ENCODE measurements around the gene MSX2. TPM values are rescaled to one million over a fixed set of nuclear protein-coding genes. Genes with fewer than 3 reads are reported as not detected.

The MSX2 gene
- polyA plus RNA-seq, 1 of the 3 experiments (the other 2 are of a cell fraction) = 5.8 TPM

DNA sequence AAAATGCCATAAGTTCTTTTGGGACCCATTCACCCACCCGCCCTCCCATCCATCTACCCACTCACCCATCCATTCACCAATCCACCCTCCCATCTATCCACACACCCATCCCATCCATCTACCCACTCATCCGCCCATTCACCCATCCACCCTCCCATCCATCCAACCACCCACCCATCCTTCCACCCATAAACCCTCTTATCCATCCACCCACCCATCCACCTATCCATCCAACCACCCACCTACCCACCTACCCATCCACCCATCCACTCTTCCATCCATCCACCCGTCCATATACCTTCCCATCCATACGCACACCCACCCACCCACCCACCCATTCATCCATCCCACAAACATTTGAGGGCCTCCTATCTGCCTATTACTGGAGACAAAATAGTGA lies 43.3 kb downstream of the MSX2 start:
- Histone ChIP-seq H3K4me2 (no peak overlapping the region), H3K4me3 (ENCODE audit: low read depth in 2 of 2, low read length in 1 of 2) (no peak overlapping the region), H3K4me1 (ENCODE audit: control insufficient read depth in 1 of 2, insufficient read depth in 2 of 2, low read depth in 1 of 2, low read length in 1 of 2) (no peaks in the 10 kb centered on the region), H3K27me3 (ENCODE audit: insufficient read depth) (no peaks in the 10 kb centered on the region), H2AFZ (ENCODE audit: low read depth) (no peak overlapping the region), H3K79me2 (ENCODE audit: insufficient read depth) (no peaks in the 10 kb centered on the region), H3K27ac (ENCODE audit: low read depth in 2 of 2, low read length in 1 of 2) (no peak overlapping the region), H3K9ac (no peak overlapping the region), H3F3A (replicated peaks; ENCODE audit: insufficient read depth) (no peaks in the 10 kb centered on the region), H3K9me3 (no peaks in the 10 kb centered on the region), H3K36me3 (replicated peaks in 1 of 2; ENCODE audit: control insufficient read depth in 1 of 2, insufficient read depth in 2 of 2, low read length in 1 of 2) (no peaks in the 10 kb centered on the region), H4K20me1 (ENCODE audit: insufficient read depth) (no peaks in the 10 kb centered on the region), H3K9me2 (no peaks in the 10 kb centered on the region)
- DNase-seq = no peak
- WGBS (ENCODE audit: low lambda C conversion rate) = 26% methylated on average over 4 of the region's 4 CpGs
- ChIA-PET CTCF (no interaction called here), POLR2A (no interaction called here)
- TF ChIP-seq RAD21 (IDR thresholded peaks at IDR 0.05; ENCODE audit: low read length) (no peak), RCOR1 (IDR thresholded peaks at IDR 0.05; ENCODE audit: low read length) (no peak), FOXJ3 (CRISPR knock-in tag; IDR thresholded peaks at IDR 0.05) (no peak), TAF1 (IDR thresholded peaks at IDR 0.05; ENCODE audit: borderline replicate concordance, low read depth, low read length) (no peak), GABPA (IDR thresholded peaks at IDR 0.05; ENCODE audit: low read depth) (no peak), MEF2A (IDR thresholded peaks at IDR 0.05; ENCODE audit: borderline replicate concordance, low read depth) (no peak), YY1 (IDR thresholded peaks at IDR 0.05; ENCODE audit: low read depth) (no peak), FOXM1 (IDR thresholded peaks at IDR 0.05; ENCODE audit: low read depth) (no peak), EP300 (IDR thresholded peaks at IDR 0.05; ENCODE audit: borderline replicate concordance in 1 of 2, low read depth in 1 of 2, low read length in 1 of 2) (no peak), RXRA (IDR thresholded peaks at IDR 0.05; ENCODE audit: borderline replicate concordance, low read depth) (no peak), MXI1 (IDR thresholded peaks at IDR 0.05; ENCODE audit: low read depth, low read length) (no peak), EZH2phosphoT487 (IDR thresholded peaks at IDR 0.05; ENCODE audit: borderline replicate concordance, low read depth) (no peak), FOSL2 (IDR thresholded peaks at IDR 0.05; ENCODE audit: borderline replicate concordance, low read depth) (no peak), RFX5 (IDR thresholded peaks at IDR 0.05; ENCODE audit: low read length) (no peak), GATA2 (CRISPR knock-in tag; IDR thresholded peaks at IDR 0.05) (no peak)
- TF ChIP-seq, protein P1, sequence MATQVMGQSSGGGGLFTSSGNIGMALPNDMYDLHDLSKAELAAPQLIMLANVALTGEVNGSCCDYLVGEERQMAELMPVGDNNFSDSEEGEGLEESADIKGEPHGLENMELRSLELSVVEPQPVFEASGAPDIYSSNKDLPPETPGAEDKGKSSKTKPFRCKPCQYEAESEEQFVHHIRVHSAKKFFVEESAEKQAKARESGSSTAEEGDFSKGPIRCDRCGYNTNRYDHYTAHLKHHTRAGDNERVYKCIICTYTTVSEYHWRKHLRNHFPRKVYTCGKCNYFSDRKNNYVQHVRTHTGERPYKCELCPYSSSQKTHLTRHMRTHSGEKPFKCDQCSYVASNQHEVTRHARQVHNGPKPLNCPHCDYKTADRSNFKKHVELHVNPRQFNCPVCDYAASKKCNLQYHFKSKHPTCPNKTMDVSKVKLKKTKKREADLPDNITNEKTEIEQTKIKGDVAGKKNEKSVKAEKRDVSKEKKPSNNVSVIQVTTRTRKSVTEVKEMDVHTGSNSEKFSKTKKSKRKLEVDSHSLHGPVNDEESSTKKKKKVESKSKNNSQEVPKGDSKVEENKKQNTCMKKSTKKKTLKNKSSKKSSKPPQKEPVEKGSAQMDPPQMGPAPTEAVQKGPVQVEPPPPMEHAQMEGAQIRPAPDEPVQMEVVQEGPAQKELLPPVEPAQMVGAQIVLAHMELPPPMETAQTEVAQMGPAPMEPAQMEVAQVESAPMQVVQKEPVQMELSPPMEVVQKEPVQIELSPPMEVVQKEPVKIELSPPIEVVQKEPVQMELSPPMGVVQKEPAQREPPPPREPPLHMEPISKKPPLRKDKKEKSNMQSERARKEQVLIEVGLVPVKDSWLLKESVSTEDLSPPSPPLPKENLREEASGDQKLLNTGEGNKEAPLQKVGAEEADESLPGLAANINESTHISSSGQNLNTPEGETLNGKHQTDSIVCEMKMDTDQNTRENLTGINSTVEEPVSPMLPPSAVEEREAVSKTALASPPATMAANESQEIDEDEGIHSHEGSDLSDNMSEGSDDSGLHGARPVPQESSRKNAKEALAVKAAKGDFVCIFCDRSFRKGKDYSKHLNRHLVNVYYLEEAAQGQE (IDR thresholded peaks at IDR 0.05; ENCODE audit: low read depth, low read length) = no peak
- TF ChIP-seq, protein P2, sequence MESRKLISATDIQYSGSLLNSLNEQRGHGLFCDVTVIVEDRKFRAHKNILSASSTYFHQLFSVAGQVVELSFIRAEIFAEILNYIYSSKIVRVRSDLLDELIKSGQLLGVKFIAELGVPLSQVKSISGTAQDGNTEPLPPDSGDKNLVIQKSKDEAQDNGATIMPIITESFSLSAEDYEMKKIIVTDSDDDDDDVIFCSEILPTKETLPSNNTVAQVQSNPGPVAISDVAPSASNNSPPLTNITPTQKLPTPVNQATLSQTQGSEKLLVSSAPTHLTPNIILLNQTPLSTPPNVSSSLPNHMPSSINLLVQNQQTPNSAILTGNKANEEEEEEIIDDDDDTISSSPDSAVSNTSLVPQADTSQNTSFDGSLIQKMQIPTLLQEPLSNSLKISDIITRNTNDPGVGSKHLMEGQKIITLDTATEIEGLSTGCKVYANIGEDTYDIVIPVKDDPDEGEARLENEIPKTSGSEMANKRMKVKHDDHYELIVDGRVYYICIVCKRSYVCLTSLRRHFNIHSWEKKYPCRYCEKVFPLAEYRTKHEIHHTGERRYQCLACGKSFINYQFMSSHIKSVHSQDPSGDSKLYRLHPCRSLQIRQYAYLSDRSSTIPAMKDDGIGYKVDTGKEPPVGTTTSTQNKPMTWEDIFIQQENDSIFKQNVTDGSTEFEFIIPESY (IDR thresholded peaks at IDR 0.05; ENCODE audit: borderline replicate concordance, low read depth) = no peak
- TF ChIP-seq, protein P3, sequence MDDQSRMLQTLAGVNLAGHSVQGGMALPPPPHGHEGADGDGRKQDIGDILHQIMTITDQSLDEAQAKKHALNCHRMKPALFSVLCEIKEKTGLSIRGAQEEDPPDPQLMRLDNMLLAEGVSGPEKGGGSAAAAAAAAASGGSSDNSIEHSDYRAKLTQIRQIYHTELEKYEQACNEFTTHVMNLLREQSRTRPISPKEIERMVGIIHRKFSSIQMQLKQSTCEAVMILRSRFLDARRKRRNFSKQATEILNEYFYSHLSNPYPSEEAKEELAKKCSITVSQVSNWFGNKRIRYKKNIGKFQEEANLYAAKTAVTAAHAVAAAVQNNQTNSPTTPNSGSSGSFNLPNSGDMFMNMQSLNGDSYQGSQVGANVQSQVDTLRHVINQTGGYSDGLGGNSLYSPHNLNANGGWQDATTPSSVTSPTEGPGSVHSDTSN (IDR thresholded peaks at IDR 0.05) = no peak
- TF ChIP-seq, protein P4, sequence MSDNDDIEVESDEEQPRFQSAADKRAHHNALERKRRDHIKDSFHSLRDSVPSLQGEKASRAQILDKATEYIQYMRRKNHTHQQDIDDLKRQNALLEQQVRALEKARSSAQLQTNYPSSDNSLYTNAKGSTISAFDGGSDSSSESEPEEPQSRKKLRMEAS (IDR thresholded peaks at IDR 0.05; ENCODE audit: low read depth) = no peak
- TF ChIP-seq, protein P5, sequence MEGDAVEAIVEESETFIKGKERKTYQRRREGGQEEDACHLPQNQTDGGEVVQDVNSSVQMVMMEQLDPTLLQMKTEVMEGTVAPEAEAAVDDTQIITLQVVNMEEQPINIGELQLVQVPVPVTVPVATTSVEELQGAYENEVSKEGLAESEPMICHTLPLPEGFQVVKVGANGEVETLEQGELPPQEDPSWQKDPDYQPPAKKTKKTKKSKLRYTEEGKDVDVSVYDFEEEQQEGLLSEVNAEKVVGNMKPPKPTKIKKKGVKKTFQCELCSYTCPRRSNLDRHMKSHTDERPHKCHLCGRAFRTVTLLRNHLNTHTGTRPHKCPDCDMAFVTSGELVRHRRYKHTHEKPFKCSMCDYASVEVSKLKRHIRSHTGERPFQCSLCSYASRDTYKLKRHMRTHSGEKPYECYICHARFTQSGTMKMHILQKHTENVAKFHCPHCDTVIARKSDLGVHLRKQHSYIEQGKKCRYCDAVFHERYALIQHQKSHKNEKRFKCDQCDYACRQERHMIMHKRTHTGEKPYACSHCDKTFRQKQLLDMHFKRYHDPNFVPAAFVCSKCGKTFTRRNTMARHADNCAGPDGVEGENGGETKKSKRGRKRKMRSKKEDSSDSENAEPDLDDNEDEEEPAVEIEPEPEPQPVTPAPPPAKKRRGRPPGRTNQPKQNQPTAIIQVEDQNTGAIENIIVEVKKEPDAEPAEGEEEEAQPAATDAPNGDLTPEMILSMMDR (IDR thresholded peaks at IDR 0.05) = no peak

Measured in SK-N-SH (cell line).